AG09319 (cell line): ENCODE data around the gene HDAC4.

Source experiments
- DNase-seq: peaks from one replicate; pipeline ENCODE4 v3.0.0-alpha.2; 2010; ENCODE audit warnings: low read depth; ENCODE audit errors: extremely low read depth
- CTCF ChIP-seq: IDR thresholded peaks from 2 replicates; pipeline ENCODE4 v1.5.1; 2011; ENCODE audit warnings: low read depth, mild to moderate bottlenecking, inconsistent platforms, low read length, moderate library complexity

HDAC4 gene

GRCh38 chr2:239383759-239384156 lies 17.1 kb downstream of the HDAC4 start:
- no peak for DNase-seq
- TF ChIP-seq CTCF, result no peak

GRCh38 chr2:239383036-239383758 lies 17.6 kb downstream of the HDAC4 start:
- no peak for TF ChIP-seq CTCF
- DNase-seq, result no peak

GRCh38 chr2:239382384-239382880 lies 18.4 kb downstream of the HDAC4 start:
- TF ChIP-seq CTCF, result no peak

GRCh38 chr2:239381709-239382134 lies 19.1 kb downstream of the HDAC4 start:
- DNase-seq, result no peak
- no peak for TF ChIP-seq CTCF

More at GRCh38 chr2:239382384-239382880, 18.4 kb downstream of the HDAC4 start:
- no peak for DNase-seq

- DNase-seq, result no peak
These were observed 19.8 kb downstream of the HDAC4 start for GRCh38 chr2:239380831-239381708.

GRCh38 chr2:239379641-239380170 lies 21.1 kb downstream of the HDAC4 start:
- TF ChIP-seq CTCF, result no peak
- no peak for DNase-seq

More at GRCh38 chr2:239380831-239381708, 19.8 kb downstream of the HDAC4 start:
- no peak for TF ChIP-seq CTCF
